GM12891 (cell line): ENCODE measurements around the gene THTPA.

Source experiments
- POLR2A ChIP-seq: IDR thresholded peaks from 2 replicates; pipeline ENCODE4 v1.6.1; 2011; ENCODE audit warnings: low read depth, low read length, control low read depth
- POLR2AphosphoS5 ChIP-seq: IDR thresholded peaks from 2 replicates; pipeline ENCODE4 v1.6.1; 2011; ENCODE audit warnings: low read depth, low read length, control low read depth

DNA sequence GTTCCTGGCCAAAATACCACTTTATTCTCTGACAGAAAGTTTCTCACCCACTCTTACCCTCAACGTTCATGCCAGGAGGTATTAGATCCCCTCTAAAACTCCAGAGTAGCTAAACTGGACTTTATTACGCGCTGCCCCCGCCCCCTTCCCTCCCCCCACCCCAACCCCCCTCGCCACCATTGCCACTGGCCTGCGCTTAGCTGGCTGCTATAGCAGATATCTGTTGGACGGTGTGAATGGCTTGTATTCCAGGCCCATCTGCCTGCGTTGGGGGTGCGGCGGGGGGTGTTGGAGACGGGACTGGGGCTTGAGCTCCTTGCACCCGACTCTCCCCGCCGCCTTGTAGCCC lies 564 bp upstream of the THTPA start:
- TF ChIP-seq POLR2AphosphoS5 (no peak), POLR2A (no peak)
